Measurements from ENCODE around the gene LAMC2.

Gene LAMC2

DNA sequence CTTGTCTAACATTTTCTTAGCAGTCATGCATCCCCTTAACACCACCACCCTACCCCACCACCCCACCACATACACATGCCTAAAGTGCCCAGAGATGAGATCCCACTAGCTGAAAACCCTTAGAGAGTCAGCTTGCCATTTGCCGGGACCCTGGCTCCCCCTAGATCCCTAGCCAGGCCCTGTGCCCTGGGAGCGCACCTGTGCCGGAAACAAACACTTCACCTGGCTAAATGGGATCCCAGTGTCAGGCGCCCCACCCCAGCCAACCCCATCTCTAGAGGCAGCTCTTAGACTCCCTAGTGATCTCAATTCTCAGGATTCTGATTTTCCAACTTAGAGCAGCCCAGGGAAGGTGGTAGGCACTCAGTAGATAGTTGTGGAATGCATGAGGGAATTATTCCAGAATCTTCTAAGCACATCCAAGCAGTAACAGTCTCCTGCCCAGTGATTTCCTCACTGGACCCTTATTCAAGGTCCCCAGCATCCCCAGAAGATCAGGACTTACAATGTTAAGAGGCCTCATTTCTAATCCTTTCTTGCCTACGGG, 105.2 kb downstream of the LAMC2 start:
- no peak for DNase-seq

DNA sequence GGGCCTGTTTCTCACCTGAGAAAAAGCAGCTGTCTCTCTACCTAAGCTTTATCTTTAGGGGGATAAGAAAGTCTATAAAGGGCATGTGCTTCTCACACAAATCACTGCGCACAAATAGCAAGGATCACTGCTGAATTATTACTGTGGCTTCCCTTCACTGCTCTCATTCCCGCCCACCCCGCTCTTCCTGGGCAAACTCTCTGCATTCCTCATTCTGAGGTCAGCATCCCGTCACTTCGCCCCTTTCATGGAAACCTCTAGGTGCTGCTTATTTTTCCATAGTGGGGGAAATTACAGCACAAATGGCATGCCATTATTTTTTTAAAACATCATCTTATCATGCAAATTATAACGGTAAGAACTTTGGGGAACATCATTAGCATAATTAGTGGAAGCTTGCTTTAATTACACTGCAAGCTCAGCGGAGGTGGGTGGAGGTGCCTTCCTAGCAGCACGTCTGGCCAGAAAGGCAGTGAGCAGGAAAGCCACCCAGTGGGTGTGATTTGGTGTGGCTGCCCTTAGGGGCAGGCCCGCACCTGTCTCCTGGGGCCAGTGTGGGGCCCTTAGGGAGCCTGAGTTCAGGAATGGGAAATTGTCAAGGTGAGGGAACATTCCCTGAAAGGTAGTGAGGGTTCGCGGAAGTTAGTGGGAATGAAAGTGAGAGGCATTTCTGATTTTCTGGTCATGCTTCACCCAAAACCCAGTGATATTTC, 105.9 kb downstream of the LAMC2 start:
- DNase-seq: peak; percentile 75

DNA sequence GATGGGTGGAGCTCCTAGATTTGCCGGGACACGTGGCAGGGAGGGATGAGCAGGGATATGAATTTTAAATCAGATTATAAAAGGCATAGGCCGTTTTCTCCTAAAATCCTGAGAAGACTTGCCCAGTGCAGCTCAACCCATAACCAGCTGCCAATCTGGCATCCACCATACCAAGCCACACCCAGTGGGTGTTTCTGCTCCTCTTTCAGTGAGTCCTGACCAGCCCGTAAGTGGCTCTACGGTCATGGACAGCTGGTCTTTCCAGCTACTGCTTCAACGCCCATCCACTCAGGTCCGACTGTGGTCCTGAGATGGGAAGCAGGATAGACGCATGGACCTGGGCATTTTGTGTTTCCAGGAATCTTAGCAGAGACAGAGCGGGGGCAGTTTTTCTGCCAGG, 107.2 kb downstream of the LAMC2 start:
- no peak for DNase-seq

DNA sequence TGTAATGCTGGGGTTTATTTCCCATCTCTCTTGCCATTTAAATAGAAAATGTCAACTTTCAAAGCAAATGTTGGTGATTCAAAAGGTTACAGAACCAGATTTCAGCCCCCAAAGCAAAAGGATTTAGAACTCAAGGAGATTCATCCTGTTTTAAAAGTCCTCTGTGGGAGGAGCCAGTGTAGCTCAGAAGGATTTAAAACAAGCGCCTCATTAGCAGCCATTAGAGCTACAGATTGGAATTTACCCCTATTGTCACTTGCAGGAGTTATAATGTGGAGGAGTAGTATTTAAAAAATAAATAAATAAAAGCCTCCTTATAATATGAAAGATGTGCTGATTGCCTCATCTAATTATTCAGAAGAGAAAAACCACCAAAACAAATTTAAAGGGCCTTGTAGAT, 107.8 kb downstream of the LAMC2 start:
- DNase-seq: no peak

Data from NCI-H69 (cell line).